Calu3 (cell line): ENCODE measurements around the gene TBC1D14. TPM values are rescaled to one million over a fixed set of nuclear protein-coding genes. Genes with fewer than 3 reads are reported as not detected.

Experiments used
- BruUV-seq: library from RNA; stranded (reverse); fragments of 400-500 nt; replicated peaks from 2 replicates; lab custom pipeline; 2021; lab: Mats Ljungman, UMichigan
- CTCF ChIA-PET: fragments of 300-600 bp; sonication (Branson Sonifier 250); formaldehyde crosslinking; loops from one replicate; lab custom pipeline; 2022; ENCODE audit warnings: antibody characterized with exemption; lab: Charles Lee
- DNase-seq: peaks from one replicate; pipeline ENCODE4 v3.0.0; 2022
- H3K27ac Mint-ChIP-seq: one replicate; pipeline ENCODE4 v1.8.0; 2022; ENCODE audit warnings: mixed read lengths; ENCODE audit not compliant: unreplicated experiment
- H3K27me3 Mint-ChIP-seq: one replicate; pipeline ENCODE4 v1.8.0; 2022; ENCODE audit warnings: mixed read lengths; ENCODE audit not compliant: unreplicated experiment
- H3K36me3 Mint-ChIP-seq: one replicate; pipeline ENCODE4 v1.8.0; 2022; ENCODE audit warnings: mild to moderate bottlenecking, moderate library complexity, mixed read lengths; ENCODE audit not compliant: insufficient read depth, unreplicated experiment
- H3K4me1 Mint-ChIP-seq: one replicate; pipeline ENCODE4 v1.8.0; 2022; ENCODE audit warnings: mild to moderate bottlenecking, low read depth, mixed read lengths; ENCODE audit not compliant: unreplicated experiment
- H3K4me3 Mint-ChIP-seq: one replicate; pipeline ENCODE4 v1.8.0; 2022; ENCODE audit warnings: mild to moderate bottlenecking, low read depth, moderate library complexity, mixed read lengths; ENCODE audit not compliant: unreplicated experiment
- H3K9me3 Mint-ChIP-seq: one replicate; pipeline ENCODE4 v1.8.0; 2022; ENCODE audit warnings: low read depth, mixed read lengths; ENCODE audit not compliant: unreplicated experiment
- CTCF ChIP-seq: fragments of 200-600 bp; IDR thresholded peaks from one replicate; pipeline ENCODE4 v1.8.0; 2022; ENCODE audit warnings: antibody characterized with exemption; ENCODE audit not compliant: unreplicated experiment
- intact Hi-C: fragments of 100-400 bp; cut with micrococcal nuclease; formaldehyde crosslinking; loops from one replicate; pipeline ENCODE4 v1.10.0; 2022; ENCODE audit not compliant: unreplicated experiment
- total RNA-seq: library from RNA; stranded (reverse); gene quantifications from 2 replicates; pipeline ENCODE4 v1.2.3, GENCODE V29; 2022

TBC1D14 gene
- total RNA-seq, 1 experiment from 2014 or later = 26.4 TPM

- Mint-ChIP-seq H3K27me3 (no peaks in the 10 kb centered on the region), H3K27ac (no peak overlapping the region), H3K36me3 (peaks cover 5% of the 10 kb centered on the region), H3K9me3 (no peaks in the 10 kb centered on the region), H3K4me3 (no peak overlapping the region), H3K4me1 (peaks cover 19% of the 10 kb centered on the region)
- intact Hi-C loops = no loop called here
- no peak for DNase-seq
- no TSS peak for BruUV-seq
- TF ChIP-seq CTCF = no peak
- CTCF ChIA-PET = interaction anchor here (1.0 kb wide), 1 partner anchor 208 kb away, joined by 3 read pairs; no protein-coding TSS in a partner anchor
Measured at GRCh38 chr4:6892909-6893202, 16.8 kb upstream of the TBC1D14 start.

- H3K4me1 Mint-ChIP-seq = peaks cover 19% of the 10 kb centered on the region
- DNase-seq = no peak
- no peak overlapping the region for H3K4me3 Mint-ChIP-seq
- BruUV-seq = no TSS peak
- no peaks in the 10 kb centered on the region for H3K27me3 Mint-ChIP-seq
- no peaks in the 10 kb centered on the region for H3K9me3 Mint-ChIP-seq
- TF ChIP-seq CTCF = no peak
- CTCF ChIA-PET = interaction anchor here (0.6 kb wide), 1 partner anchor 112 kb away, joined by 4 read pairs; no protein-coding TSS in a partner anchor
- intact Hi-C loops = no loop called here
- peak overlapping the region; percentile 80 for H3K27ac Mint-ChIP-seq
- H3K36me3 Mint-ChIP-seq = peaks cover 5% of the 10 kb centered on the region
Measured at GRCh38 chr4:6893449-6894085, 16.1 kb upstream of the TBC1D14 start.

- intact Hi-C loops = no loop called here
- no peak for TF ChIP-seq CTCF
- Mint-ChIP-seq H3K36me3 (peaks cover 2% of the 10 kb centered on the region), H3K27ac (peak overlapping the region; percentile 80), H3K4me1 (peaks cover 19% of the 10 kb centered on the region), H3K9me3 (no peaks in the 10 kb centered on the region), H3K27me3 (no peaks in the 10 kb centered on the region), H3K4me3 (no peak overlapping the region)
- no TSS peak for BruUV-seq
- DNase-seq = no peak
- CTCF ChIA-PET = interaction anchor here (0.6 kb wide), 1 partner anchor 112 kb away, joined by 4 read pairs; no protein-coding TSS in a partner anchor
Measured at GRCh38 chr4:6894086-6894478, 15.5 kb upstream of the TBC1D14 start.

GRCh38 chr4:6894528-6895498 lies 14.8 kb upstream of the TBC1D14 start:
- no peak overlapping the region for H3K4me3 Mint-ChIP-seq
- no TSS peak for BruUV-seq
- H3K27ac Mint-ChIP-seq = no peak overlapping the region
- H3K9me3 Mint-ChIP-seq = no peaks in the 10 kb centered on the region
- no peak for DNase-seq
- H3K36me3 Mint-ChIP-seq = no peaks in the 10 kb centered on the region
- peaks cover 19% of the 10 kb centered on the region for H3K4me1 Mint-ChIP-seq
- CTCF ChIA-PET = no interaction called here
- no peaks in the 10 kb centered on the region for H3K27me3 Mint-ChIP-seq
- intact Hi-C loops = no loop called here
- no peak for TF ChIP-seq CTCF
